ENCODE measurements around the gene ASZ1.

- TF ChIP-seq RAD21 (IDR thresholded peaks at IDR 0.05; ENCODE audit: low read depth) (no peak), REST (IDR thresholded peaks at IDR 0.05; ENCODE audit: low read depth) (no peak), CTCF (IDR thresholded peaks at IDR 0.05 in 2 of 3, conservative IDR thresholded peaks at IDR 0.05 in 1 of 3; ENCODE audit: borderline replicate concordance in 1 of 3, insufficient read depth in 1 of 3, low read depth in 2 of 3, low read length in 2 of 3) (no peak), FOSL1 (IDR thresholded peaks at IDR 0.05; ENCODE audit: low read depth) (no peak), MAX (IDR thresholded peaks at IDR 0.05) (no peak), SP1 (IDR thresholded peaks at IDR 0.05; ENCODE audit: low read depth) (no peak), EZH2 (IDR thresholded peaks at IDR 0.05) (no peak), POLR2A (IDR thresholded peaks at IDR 0.05; ENCODE audit: borderline replicate concordance, extremely low read depth, insufficient read depth, insufficient read length) (no peak), YY1 (IDR thresholded peaks at IDR 0.05; ENCODE audit: extremely low read depth, insufficient replicate concordance, low read depth, low read length) (no peak), POLR2AphosphoS5 (IDR thresholded peaks at IDR 0.05; ENCODE audit: low read depth, low read length) (no peak), ZFX (IDR thresholded peaks at IDR 0.05) (no peak)
Observed at GRCh38 chr7:117338020-117338419, 89.3 kb downstream of the ASZ1 start.

All from HCT116 (cell line).